Activated CD8-positive, alpha-beta memory T cell treated with anti-CD3 and anti-CD28 coated beads, Interleukin-2, amount 50 U/mL, for 24 hours (primary cell): ENCODE data around the gene CHIC1.
"Not testable (repeated sequence)": the region's sequence is repeated elsewhere in the genome, so short reads cannot be mapped to it uniquely, and the experiment has no call there.

Experiments used
- DNase-seq: peaks from one replicate; pipeline ENCODE4 v3.0.0-alpha.2; 2020; ENCODE audit errors: extremely low read depth

Gene CHIC1

GRCh38 chrX:73562984-73563737 lies at the start of gene CHIC1:
Gene CHIC1 (plus strand): TSS chrX:73563197. CDS start chrX:73563285, 88 bp downstream.
- peak; percentile 14 for DNase-seq

- DNase-seq: not testable (repeated sequence)
These were observed 40.2 kb upstream of the CHIC1 start for GRCh38 chrX:73522823-73523222.

DNA sequence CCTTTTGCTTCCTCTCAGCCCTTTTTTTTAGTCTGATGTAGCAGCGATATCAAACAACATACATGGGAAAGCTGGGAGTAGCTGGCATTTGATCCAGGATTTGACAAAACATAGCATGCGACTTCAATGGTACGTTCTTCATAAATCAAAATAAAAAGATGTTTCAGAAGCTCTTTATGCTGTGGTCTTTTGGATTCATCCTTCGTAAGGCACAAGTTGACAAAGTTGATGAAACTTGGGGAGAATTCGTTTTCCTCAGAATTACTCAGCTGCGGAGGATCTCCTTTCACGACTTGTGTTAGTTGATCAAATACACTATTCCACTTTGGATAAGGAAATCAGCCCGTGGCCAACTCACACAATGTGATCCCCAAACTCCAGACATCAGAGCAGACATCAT lies 38.1 kb upstream of the CHIC1 start:
- DNase-seq: no peak

DNA sequence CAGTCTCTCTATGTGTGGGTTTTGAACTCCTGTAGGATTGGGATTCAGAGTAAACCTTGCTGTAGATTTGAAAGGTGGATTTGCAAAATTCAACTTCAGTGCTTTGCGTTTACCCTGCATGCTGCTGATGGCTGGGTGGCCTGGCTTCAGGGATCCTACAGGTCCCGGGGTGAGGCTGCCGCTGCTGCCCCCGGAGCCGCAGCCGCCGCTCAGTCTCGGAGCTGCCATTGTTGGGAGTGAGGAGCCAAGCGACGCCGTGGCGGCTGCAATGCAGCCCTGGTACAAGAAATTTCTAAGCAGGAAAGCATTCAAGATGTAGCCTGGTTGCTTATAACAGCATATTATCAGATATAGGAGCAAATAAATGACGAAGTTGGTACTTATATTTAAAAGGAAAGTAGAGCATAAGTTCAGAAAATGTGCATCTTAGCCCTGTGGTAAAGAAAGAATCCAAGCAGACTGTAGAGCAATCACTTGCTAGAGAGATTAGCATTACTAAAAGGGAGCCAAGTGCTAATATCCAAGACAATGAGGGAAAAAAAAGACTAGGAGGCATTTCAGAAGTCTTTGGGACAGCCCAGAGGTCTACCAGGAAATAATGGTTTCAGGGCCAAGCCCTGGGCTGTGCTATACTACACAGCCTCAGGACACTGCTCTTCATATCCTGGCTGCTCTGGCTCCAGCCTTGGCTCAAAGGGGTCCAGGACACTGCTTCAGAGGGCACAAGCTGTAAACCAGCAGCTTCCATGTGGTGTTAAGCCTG lies 36.9 kb upstream of the CHIC1 start:
- DNase-seq: no peak

- DNase-seq: not testable (repeated sequence)
These were observed 31.3 kb upstream of the CHIC1 start for GRCh38 chrX:73531655-73532054.

- no peak for DNase-seq
These were observed 6.8 kb upstream of the CHIC1 start for GRCh38 chrX:73556159-73556558.

DNA sequence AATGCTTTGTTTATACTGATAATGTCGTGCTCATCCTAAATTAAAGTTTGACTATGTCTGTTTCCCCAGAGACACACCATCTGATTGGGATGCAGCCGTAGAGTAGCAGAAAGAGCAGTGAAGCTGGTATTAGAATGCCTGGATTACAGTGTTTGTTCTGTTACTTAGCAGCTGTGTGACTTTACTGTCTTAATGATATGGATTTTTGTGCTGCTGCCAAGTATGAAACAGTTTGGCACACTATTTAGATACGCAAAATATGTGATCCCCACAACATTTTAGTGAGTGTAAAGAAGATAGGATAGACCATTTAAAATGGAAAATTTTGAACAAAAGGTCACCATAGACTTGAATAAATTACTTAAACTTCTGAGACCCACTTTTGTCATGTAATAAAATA lies 1.2 kb upstream of the CHIC1 start:
- no peak for DNase-seq

- DNase-seq: no peak
These were observed 539 bp upstream of the CHIC1 start for GRCh38 chrX:73562458-73562857.

DNA sequence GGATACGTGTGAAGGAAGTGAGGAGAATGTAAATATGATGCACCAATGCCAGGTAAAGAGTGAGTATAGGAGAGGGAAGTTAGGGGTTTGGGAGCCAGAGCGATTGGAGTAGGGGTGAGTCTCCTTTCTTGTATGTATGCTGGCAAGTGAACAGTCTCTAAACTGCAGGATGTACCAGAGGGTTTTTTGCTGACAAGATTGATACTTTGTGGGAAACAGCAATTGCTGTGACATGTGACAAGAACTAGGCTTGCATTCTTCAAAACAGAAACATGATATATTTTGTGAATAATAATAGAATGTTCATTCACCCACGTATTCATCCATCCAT lies 706 bp downstream of the CHIC1 start:
- no peak for DNase-seq

GRCh38 chrX:73577361-73577760 lies 14.4 kb downstream of the CHIC1 start:
- no peak for DNase-seq

- DNase-seq: no peak
These were observed 18.1 kb downstream of the CHIC1 start for GRCh38 chrX:73581002-73581628.

GRCh38 chrX:73597758-73598157 lies 34.8 kb downstream of the CHIC1 start:
- DNase-seq: not testable (repeated sequence)

GRCh38 chrX:73615022-73615421 lies 52.0 kb downstream of the CHIC1 start:
- no peak for DNase-seq

GRCh38 chrX:73641669-73642068 lies 78.7 kb downstream of the CHIC1 start:
- DNase-seq: not testable (repeated sequence)

GRCh38 chrX:73647212-73647611 lies 84.2 kb downstream of the CHIC1 start:
- DNase-seq: no peak

DNA sequence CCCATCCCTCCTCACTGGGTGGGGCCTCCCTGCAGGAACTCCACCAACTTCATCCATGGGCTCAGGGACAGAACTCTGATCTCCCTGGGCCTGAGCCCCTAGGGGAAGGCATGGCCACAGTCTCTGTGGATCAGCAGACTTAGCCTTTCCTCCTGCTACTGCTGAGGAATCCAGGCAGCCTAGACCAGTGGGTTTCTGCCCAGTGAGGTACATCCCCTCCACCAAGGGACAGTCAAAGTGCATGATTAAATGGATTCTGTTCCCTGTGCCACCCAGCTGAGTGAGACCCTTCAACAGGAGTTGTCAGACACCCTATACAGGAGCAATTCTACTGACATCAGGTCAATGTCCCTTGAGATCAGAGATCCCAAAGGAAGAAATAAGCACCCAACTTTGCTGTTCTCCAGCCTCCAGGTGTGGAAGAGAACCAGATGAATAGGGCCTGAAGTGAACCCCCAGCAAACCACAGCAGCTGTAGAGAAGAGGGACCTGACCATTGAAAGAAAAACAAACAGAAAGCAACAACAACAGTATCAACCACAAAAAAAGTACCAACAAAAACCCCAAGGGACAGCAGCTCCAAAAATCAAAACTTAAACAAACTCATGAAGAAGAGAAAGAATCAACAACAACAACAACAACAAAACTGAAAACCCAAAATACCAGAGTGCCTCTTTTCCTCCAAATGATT lies 84.8 kb downstream of the CHIC1 start:
- no peak for DNase-seq

GRCh38 chrX:73661322-73661721 lies 98.3 kb downstream of the CHIC1 start:
- not testable (repeated sequence) for DNase-seq

DNA sequence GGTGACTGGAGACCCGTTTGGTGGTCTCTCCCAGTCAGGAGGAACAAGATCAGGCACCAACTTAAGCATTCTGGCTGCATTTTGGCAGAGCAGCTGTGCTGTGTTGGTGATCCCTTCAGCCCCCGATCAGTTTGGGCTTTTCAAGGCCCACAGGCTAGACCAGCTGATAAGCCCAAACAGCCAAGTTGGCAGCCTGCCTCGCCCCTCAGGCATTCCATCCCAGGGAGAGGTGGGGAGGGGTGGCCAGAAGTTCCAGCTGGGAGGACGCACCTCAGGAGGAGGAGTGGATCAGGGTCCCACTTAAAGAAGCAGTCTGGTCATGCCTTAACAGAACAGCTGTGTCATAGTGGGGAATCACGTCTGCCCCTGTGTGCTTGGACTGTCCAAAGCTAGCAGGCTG lies 105.8 kb downstream of the CHIC1 start:
- no peak for DNase-seq

- no peak for DNase-seq
These were observed 118.4 kb downstream of the CHIC1 start for GRCh38 chrX:73681408-73681807.

GRCh38 chrX:73683236-73683859 lies 120.4 kb downstream of the CHIC1 start:
- DNase-seq: no peak

- not testable (repeated sequence) for DNase-seq
These were observed 144.0 kb downstream of the CHIC1 start for GRCh38 chrX:73707014-73707413.

DNA sequence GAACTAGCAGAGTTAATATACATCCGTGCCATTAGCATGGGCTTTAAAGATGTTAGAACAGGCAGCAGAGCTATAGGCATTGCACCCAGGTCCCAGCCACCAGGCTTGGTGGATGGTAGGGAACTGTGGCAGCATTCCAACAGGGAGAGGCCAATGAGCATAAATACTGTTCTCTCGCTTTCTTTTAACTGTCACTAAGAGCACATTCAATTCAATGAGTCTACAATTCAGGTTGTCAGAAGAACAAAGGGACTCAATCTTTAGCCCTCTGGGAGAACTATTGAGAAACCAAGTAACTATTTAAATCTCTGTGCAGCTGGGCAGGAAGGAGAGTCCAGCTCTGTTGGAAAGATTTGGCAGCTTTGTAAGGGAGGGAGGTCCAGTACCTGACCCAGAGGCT lies 165.6 kb downstream of the CHIC1 start:
- no peak for DNase-seq
